NCI-H446 treated with DMSO at 0.1 percent for 48 hours (cell line): ENCODE measurements around the gene PFN1.
"Not testable (repeated sequence)": the region's sequence is repeated elsewhere in the genome, so short reads cannot be mapped to it uniquely, and the experiment has no call there.

ENCODE experiments used
- DNase-seq: peaks from one replicate; lab custom pipeline; 2025; lab: John Stamatoyannopoulos, UW

Gene PFN1

DNA sequence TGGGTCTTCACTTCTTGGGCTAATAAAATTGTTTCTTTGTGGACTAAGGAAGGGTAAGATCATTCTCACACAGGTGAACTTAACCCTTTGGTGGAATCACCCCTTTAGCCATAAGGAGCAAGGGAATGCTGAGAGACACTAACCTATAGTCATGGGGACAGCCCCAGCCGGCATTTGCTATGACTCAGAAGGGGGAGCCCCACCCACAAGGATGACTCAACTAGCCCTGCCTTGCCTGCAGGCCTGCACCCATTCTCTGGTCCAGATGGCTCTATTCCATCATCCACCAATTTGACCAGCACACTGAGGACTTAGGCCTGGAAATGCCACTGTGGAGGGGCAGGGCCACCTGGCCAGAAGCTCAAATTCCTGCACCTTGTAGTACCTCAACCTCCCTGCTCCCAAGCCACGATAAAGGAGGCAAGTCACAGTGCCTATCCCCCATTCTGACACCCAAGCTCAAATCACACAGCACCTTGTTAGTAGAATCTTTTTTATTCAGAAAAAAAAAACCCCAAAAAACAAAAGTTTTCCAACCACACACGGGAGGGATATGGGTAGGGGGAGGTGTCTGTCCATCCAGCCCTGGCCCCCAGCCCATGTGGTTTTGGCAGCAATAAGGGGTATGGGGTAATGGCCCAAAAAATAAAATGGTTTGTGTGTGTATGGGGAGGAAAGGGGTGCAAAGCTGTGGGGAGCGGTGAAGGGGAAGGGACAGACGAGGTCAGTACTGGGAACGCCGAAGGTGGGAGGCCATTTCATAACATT, 3.0 kb downstream of the PFN1 start:
- peak; percentile 23 for DNase-seq

- no peak for DNase-seq
Measured at GRCh38 chr17:4944554-4945175, 3.7 kb downstream of the PFN1 start.

- no peak for DNase-seq
Measured at GRCh38 chr17:4944163-4944553, 4.2 kb downstream of the PFN1 start.

- no peak for DNase-seq
Measured at GRCh38 chr17:4942760-4943508, 5.4 kb downstream of the PFN1 start.

DNA sequence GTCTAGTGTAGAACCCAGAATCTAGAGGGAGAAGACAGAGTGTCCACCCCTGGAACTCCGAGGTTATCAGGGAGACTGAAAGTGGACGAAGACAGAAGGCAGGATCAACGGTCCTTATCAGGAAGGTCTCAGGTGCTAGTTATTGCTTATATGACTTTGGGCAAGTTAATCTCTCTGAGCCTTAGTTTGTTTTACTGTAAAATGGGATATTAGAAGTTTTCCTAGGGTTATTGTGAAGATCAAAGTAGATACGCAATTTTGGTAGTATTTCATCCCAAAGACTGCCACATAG, 7.1 kb downstream of the PFN1 start:
- DNase-seq, result no peak

- no peak for DNase-seq
Measured at GRCh38 chr17:4940555-4941318, 7.6 kb downstream of the PFN1 start.

- peak; percentile 99 for DNase-seq
Measured at GRCh38 chr17:4939796-4940554, 8.4 kb downstream of the PFN1 start, which contains the start of the genes RNF167 and SLC25A11. TSS of gene RNF167 (plus strand) at chr17:4940268. CDS start at chr17:4940910, 642 bp downstream. TSS of gene SLC25A11 (minus strand) at chr17:4940046. CDS start at chr17:4939910, 136 bp downstream.

DNA sequence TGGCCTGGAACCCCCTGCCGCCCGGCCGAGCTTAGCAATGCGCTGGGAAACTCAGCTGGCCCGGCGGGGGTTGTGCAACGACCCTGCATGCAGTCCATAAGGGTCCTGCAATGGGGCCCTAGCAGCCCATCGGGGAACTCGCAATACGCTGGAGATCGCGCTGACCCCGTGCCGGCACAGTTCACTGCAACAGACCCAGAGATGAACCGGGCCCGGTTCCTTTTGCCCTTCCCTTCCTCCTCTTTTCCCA, 8.9 kb downstream of the PFN1 start:
- no peak for DNase-seq

DNA sequence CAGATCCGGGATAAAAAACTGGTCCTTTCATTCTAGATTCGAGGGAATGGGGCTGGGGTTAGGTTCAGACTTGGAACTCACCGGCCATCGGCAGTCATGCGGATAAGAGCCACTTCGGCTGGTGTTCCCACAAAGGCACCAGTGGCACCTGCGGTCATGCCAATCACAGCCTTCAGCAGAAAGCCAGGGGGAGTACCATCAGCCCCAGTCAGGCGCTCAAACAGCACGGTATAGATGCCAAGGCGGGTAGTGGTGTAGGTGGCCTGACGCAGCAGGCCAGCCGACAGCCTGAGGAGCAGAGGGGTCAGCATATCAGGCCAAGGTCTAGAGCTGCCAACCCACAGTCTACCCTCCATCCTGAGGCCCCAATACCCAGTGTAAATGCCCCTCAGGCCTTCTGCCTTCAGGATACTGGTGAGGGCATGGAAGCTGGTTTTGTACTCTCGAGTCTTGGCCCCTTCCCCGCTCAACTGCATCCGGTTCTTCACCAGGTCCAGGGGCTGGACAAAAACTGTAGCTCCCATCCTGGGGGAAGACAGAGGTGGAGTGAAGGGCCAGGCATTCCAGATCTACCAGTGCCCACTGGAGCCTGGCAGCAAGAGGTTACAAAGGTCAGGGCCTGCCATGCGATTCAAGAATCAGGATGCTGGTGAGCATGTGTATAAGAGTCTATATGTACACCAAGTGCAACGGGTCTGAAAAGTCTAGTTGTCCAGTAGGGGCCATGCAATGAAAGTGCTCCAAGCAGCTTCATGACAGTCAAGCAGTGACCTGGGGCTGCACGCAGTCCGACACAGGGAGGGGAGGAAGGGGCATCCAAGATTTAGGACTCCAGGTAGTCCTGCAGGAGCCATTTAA, 9.4 kb downstream of the PFN1 start:
- no peak for DNase-seq

GRCh38 chr17:4938069-4938491, 10.2 kb downstream of the PFN1 start:
- no peak for DNase-seq

DNA sequence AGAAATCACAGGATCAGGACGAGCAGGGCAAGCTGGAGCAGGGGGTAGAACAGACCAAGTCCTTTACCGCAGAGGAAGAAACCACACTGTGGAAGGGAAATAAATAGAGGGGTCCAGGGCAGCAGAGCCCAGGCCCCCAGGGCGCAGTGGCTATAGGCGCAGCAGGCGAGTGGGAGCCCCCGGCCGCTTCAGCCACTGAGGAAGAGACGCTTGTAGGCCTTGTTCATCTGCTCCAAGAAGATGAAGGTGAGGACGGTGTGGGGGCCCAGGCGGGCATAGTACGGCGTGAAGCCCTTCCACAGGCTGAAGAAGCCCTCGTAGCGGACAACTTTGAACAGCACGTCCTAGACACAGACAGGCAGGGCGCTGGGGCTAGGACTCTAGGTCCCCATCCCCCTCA, 10.8 kb downstream of the PFN1 start:
- DNase-seq, result no peak

- DNase-seq, result no peak
Measured at GRCh38 chr17:4936436-4936835, 11.9 kb downstream of the PFN1 start.

GRCh38 chr17:4935650-4936049, 12.7 kb downstream of the PFN1 start:
- DNase-seq, result no peak

DNA sequence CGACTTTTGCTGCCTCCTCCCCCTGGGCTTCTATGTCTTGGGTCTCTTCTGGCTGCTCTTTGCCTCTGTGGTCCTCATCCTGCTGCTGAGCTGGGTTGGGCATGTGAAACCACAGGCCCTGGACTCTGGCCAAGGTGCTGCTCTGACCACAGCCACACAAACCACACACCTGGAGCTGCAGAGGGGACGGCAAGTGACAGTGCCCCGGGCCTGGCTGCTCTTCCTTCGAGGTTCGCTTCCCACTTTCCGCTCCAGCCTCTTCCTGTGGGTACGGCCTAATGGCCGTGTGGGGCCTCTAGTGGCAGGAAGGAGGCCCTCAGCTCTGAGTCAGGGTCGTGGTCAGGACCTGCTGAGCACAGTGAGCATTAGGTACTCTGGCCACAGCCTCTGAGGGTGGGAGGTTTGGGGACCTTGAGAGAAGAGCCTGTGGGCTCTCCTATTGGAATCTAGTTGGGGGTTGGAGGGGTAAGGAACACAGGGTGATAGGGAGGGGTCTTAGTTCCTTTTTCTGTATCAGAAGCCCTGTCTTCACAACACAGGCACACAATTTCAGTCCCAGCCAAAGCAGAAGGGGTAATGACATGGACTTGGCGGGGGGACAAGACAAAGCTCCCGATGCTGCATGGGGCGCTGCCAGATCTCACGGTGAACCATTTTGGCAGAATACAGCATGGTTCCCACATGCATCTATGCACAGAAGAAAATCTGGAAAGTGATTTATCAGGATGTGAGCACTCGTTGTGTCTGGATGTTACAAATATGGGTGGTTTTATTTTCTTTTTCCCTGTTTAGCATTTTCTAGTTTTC, 14.0 kb downstream of the PFN1 start:
- no peak for DNase-seq

DNA sequence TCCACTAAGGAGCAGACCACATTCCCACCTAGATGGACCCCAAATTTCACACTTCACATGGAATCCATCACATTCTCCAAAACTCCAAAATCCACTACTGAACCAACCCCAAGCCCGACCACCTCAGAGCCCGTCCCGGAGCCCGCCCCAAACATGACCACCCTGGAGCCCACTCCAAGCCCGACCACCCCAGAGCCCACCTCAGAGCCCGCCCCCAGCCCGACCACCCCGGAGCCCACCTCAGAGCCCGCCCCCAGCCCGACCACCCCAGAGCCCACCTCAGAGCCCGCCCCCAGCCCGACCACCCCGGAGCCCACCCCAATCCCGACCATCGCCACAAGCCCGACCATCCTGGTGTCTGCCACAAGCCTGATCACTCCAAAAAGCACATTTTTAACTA, 14.7 kb downstream of the PFN1 start:
- DNase-seq, result no peak

GRCh38 chr17:4932756-4933155, 15.6 kb downstream of the PFN1 start:
- no peak for DNase-seq

DNA sequence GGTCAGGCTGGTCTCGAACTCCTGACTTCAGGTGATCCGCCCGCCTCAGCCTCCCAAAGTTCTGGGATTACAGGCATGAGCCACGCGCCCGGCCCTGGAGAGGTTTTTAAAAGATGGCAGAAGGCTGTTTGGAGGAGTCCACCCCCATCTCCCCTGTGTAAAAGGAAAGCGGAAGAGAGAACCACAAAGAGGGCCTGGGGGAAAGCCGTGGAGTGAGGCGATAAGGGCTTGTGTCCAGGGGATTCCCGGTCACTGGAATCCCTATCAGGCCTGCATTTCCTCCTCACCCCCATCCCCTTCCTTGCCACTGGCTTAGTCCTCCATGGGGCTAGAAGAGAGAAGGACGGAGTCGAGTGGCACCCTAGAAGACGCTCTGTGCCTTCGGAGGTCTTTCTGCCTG, 16.4 kb downstream of the PFN1 start, which contains the start of gene GP1BA:
Gene GP1BA (plus strand): TSS at position 315 of the 400 bp plus-strand sequence. CDS start 328 bp downstream, outside the sequence.
- no peak for DNase-seq

- no peak for DNase-seq
Measured at GRCh38 chr17:4928881-4929280, 19.4 kb downstream of the PFN1 start.

- DNase-seq, result not testable (repeated sequence)
Measured at GRCh38 chr17:4926577-4927335, 21.6 kb downstream of the PFN1 start.
